HG03060 (cell line): ENCODE results near the gene KRT3.

Source experiments
- ATAC-seq: cut with Tn5 transposase; IDR thresholded peaks from one replicate; pipeline ENCODE4 v1.9.1; 2021; ENCODE audit warnings: low read depth, moderate number of reproducible peaks; ENCODE audit not compliant: unreplicated experiment

The KRT3 gene

GRCh38 chr12:52828156-52828555 lies 32.2 kb upstream of the KRT3 start:
- ATAC-seq = no peak

GRCh38 chr12:52827499-52828090 lies 31.7 kb upstream of the KRT3 start:
- ATAC-seq = no peak

GRCh38 chr12:52826611-52827498 lies 30.9 kb upstream of the KRT3 start:
- no peak for ATAC-seq

GRCh38 chr12:52825961-52826360 lies 30.0 kb upstream of the KRT3 start:
- ATAC-seq = no peak

GRCh38 chr12:52824741-52825410 lies 29.0 kb upstream of the KRT3 start:
- no peak for ATAC-seq

- ATAC-seq = no peak
These were observed 28.0 kb upstream of the KRT3 start for GRCh38 chr12:52823761-52824450.

GRCh38 chr12:52822771-52823510 lies 27.0 kb upstream of the KRT3 start:
- ATAC-seq = no peak

GRCh38 chr12:52821826-52822660 lies 26.1 kb upstream of the KRT3 start:
- ATAC-seq = no peak

- no peak for ATAC-seq
These were observed 25.3 kb upstream of the KRT3 start for GRCh38 chr12:52821071-52821730.

- no peak for ATAC-seq
These were observed 24.6 kb upstream of the KRT3 start for GRCh38 chr12:52820521-52820920.

- ATAC-seq = no peak
These were observed 24.0 kb upstream of the KRT3 start for GRCh38 chr12:52819731-52820510.

- no peak for ATAC-seq
These were observed 23.0 kb upstream of the KRT3 start for GRCh38 chr12:52818887-52819420.

GRCh38 chr12:52818388-52818787 lies 22.5 kb upstream of the KRT3 start:
- no peak for ATAC-seq

- ATAC-seq = no peak
These were observed 21.9 kb upstream of the KRT3 start for GRCh38 chr12:52817699-52818238.

- no peak for ATAC-seq
These were observed 21.2 kb upstream of the KRT3 start for GRCh38 chr12:52817003-52817698.

GRCh38 chr12:52815676-52816588 lies 20.0 kb upstream of the KRT3 start:
- ATAC-seq = no peak
